ENCODE measurements around the gene AHDC1. TPM values are rescaled to one million over a fixed set of nuclear protein-coding genes. Genes with fewer than 3 reads are reported as not detected.

Gene AHDC1
- polyA plus RNA-seq, 1 experiment, result 3.0 TPM

- no peaks in the 10 kb centered on the region for H3K27me3 ChIP-seq (ENCODE audit: control insufficient read depth, insufficient read depth, low read length)
- DNase-seq (ENCODE audit: low read depth, low spot score), result no peak
- no peaks in the 10 kb centered on the region; the same call in 1 of the 2 replicates for H3K9me3 ChIP-seq (ENCODE audit: control insufficient read depth, insufficient read depth, low read length)
- ChIA-PET CTCF (interaction anchor here (0.9 to 2.1 kb wide), 2 partner anchors 38 to 263 kb away, joined by 3 to 17 read pairs; no protein-coding TSS in a partner anchor), POLR2A (interaction anchor here (0.6 to 1.2 kb wide), 2 partner anchors 38 to 194 kb away, joined by 3 read pairs; no protein-coding TSS in a partner anchor)
- no peak overlapping the region for H3K4me3 ChIP-seq (ENCODE audit: low read depth, low read length)
- TF ChIP-seq CTCF (IDR thresholded peaks at IDR 0.05; ENCODE audit: low read depth, low read length), result no peak
- H3K27ac ChIP-seq (ENCODE audit: low read depth, low read length), result no peak overlapping the region
Measured at GRCh38 chr1:27594564-27595510, 9.1 kb downstream of the AHDC1 start.

GRCh38 chr1:27593678-27594563 lies 10.0 kb downstream of the AHDC1 start:
- no peaks in the 10 kb centered on the region for H3K27me3 ChIP-seq (ENCODE audit: control insufficient read depth, insufficient read depth, low read length)
- no peaks in the 10 kb centered on the region; the same call in 1 of the 2 replicates for H3K9me3 ChIP-seq (ENCODE audit: control insufficient read depth, insufficient read depth, low read length)
- TF ChIP-seq CTCF (IDR thresholded peaks at IDR 0.05; ENCODE audit: low read depth, low read length), result no peak
- ChIA-PET POLR2A (no interaction called here), CTCF (no interaction called here)
- no peak overlapping the region for H3K27ac ChIP-seq (ENCODE audit: low read depth, low read length)
- no peak for DNase-seq (ENCODE audit: low read depth, low spot score)
- no peak overlapping the region for H3K4me3 ChIP-seq (ENCODE audit: low read depth, low read length)

GRCh38 chr1:27592931-27593677 lies 10.8 kb downstream of the AHDC1 start:
- POLR2A ChIA-PET, result no interaction called here

More at GRCh38 chr1:27592931-27593677, 10.8 kb downstream of the AHDC1 start:
- CTCF ChIA-PET, result interaction anchor here (1.3 to 3.6 kb wide), 2 partner anchors 36 to 76 kb away, joined by 3 to 19 read pairs; no protein-coding TSS in a partner anchor
- H3K27ac ChIP-seq (ENCODE audit: low read depth, low read length), result no peak overlapping the region
- no peak for DNase-seq (ENCODE audit: low read depth, low spot score)
- no peak for TF ChIP-seq CTCF (IDR thresholded peaks at IDR 0.05; ENCODE audit: low read depth, low read length)
- H3K4me3 ChIP-seq (ENCODE audit: low read depth, low read length), result no peak overlapping the region
- no peaks in the 10 kb centered on the region; the same call in 1 of the 2 replicates for H3K9me3 ChIP-seq (ENCODE audit: control insufficient read depth, insufficient read depth, low read length)
- H3K27me3 ChIP-seq (ENCODE audit: control insufficient read depth, insufficient read depth, low read length), result no peaks in the 10 kb centered on the region
